Measurements from ENCODE around the gene FGF5.
A peak's percentile ranks its signal among the peaks of the same experiment; 100 is the strongest.
"Not testable (repeated sequence)": the region's sequence is repeated elsewhere in the genome, so short reads cannot be mapped to it uniquely, and the experiment has no call there.

Gene FGF5

GRCh38 chr4:80313627-80314026, 47.2 kb downstream of the FGF5 start:
- Histone ChIP-seq H3K27me3 (replicated peaks in 2 of 5; ENCODE audit: control insufficient read depth in 4 of 5, insufficient read depth in 5 of 5, low read length in 4 of 5) (peaks cover 0 to 2% (median 1%) of the 10 kb centered on the region in 5 experiments), H3K4me1 (ENCODE audit: control extremely low read depth in 1 of 4, control insufficient read depth in 4 of 4, insufficient read depth in 4 of 4, low read length in 3 of 4) (no peaks in the 10 kb centered on the region), H3K9me3 (ENCODE audit: control extremely low read depth in 1 of 5, control insufficient read depth in 4 of 5, insufficient read depth in 2 of 5, low read depth in 1 of 5, low read length in 4 of 5) (no peaks in the 10 kb centered on the region), H3K27ac (ENCODE audit: insufficient read depth in 1 of 2, low read depth in 1 of 2, low read length in 2 of 2, poor library complexity in 1 of 2, severe bottlenecking in 2 of 2) (no peak overlapping the region), H3K36me3 (ENCODE audit: control insufficient read depth in 4 of 4, insufficient read depth in 4 of 4, low read length in 3 of 4) (no peaks in the 10 kb centered on the region), H3K4me3 (ENCODE audit: control insufficient read depth in 1 of 7, extremely low read depth in 1 of 7, insufficient read depth in 4 of 7, low read depth in 2 of 7, low read length in 6 of 7) (no peak overlapping the region)
- CTCF ChIA-PET = no interaction called here
- WGBS (ENCODE audit: insufficient coverage) = no CpG with 5 or more reads among the region's 7 CpGs
- POLR2A ChIA-PET = no interaction called here
- DNase-seq = no peak

- H3K27me3 ChIP-seq (replicated peaks in 2 of 5; ENCODE audit: control insufficient read depth in 4 of 5, insufficient read depth in 5 of 5, low read length in 4 of 5); H3K4me3 ChIP-seq (ENCODE audit: control insufficient read depth in 1 of 7, extremely low read depth in 1 of 7, insufficient read depth in 4 of 7, low read depth in 2 of 7, low read length in 6 of 7); CTCF ChIA-PET; H3K36me3 ChIP-seq (ENCODE audit: control insufficient read depth in 4 of 4, insufficient read depth in 4 of 4, low read length in 3 of 4); POLR2A ChIA-PET; H3K9me3 ChIP-seq (ENCODE audit: control extremely low read depth in 1 of 5, control insufficient read depth in 4 of 5, insufficient read depth in 2 of 5, low read depth in 1 of 5, low read length in 4 of 5); H3K27ac ChIP-seq (ENCODE audit: insufficient read depth in 1 of 2, low read depth in 1 of 2, low read length in 2 of 2, poor library complexity in 1 of 2, severe bottlenecking in 2 of 2); DNase-seq; H3K4me1 ChIP-seq (ENCODE audit: control extremely low read depth in 1 of 4, control insufficient read depth in 4 of 4, insufficient read depth in 4 of 4, low read length in 3 of 4): not testable (repeated sequence)
Observed at GRCh38 chr4:80315848-80316247, 49.4 kb downstream of the FGF5 start.

GRCh38 chr4:80321341-80321740, 54.9 kb downstream of the FGF5 start:
- H3K4me3 ChIP-seq (ENCODE audit: control insufficient read depth in 1 of 7, extremely low read depth in 1 of 7, insufficient read depth in 4 of 7, low read depth in 2 of 7, low read length in 6 of 7) = no peak overlapping the region
- ChIA-PET CTCF (no interaction called here), POLR2A (no interaction called here)
- 100% methylated on average over 4 of the region's 8 CpGs for WGBS (ENCODE audit: insufficient coverage)
- no peak for DNase-seq
- H3K9me3 ChIP-seq (ENCODE audit: control extremely low read depth in 1 of 5, control insufficient read depth in 4 of 5, insufficient read depth in 2 of 5, low read depth in 1 of 5, low read length in 4 of 5) = no peaks in the 10 kb centered on the region
- no peaks in the 10 kb centered on the region for H3K27me3 ChIP-seq (replicated peaks in 2 of 5; ENCODE audit: control insufficient read depth in 4 of 5, insufficient read depth in 5 of 5, low read length in 4 of 5)
- no peaks in the 10 kb centered on the region for H3K36me3 ChIP-seq (ENCODE audit: control insufficient read depth in 4 of 4, insufficient read depth in 4 of 4, low read length in 3 of 4)
- no peaks in the 10 kb centered on the region for H3K4me1 ChIP-seq (ENCODE audit: control extremely low read depth in 1 of 4, control insufficient read depth in 4 of 4, insufficient read depth in 4 of 4, low read length in 3 of 4)
- no peak overlapping the region for H3K27ac ChIP-seq (ENCODE audit: insufficient read depth in 1 of 2, low read depth in 1 of 2, low read length in 2 of 2, poor library complexity in 1 of 2, severe bottlenecking in 2 of 2)

- Histone ChIP-seq H3K36me3 (ENCODE audit: control insufficient read depth in 4 of 4, insufficient read depth in 4 of 4, low read length in 3 of 4) (no peaks in the 10 kb centered on the region), H3K4me3 (ENCODE audit: control insufficient read depth in 1 of 7, extremely low read depth in 1 of 7, insufficient read depth in 4 of 7, low read depth in 2 of 7, low read length in 6 of 7) (no peak overlapping the region), H3K9me3 (ENCODE audit: control extremely low read depth in 1 of 5, control insufficient read depth in 4 of 5, insufficient read depth in 2 of 5, low read depth in 1 of 5, low read length in 4 of 5) (no peaks in the 10 kb centered on the region), H3K27ac (ENCODE audit: insufficient read depth in 1 of 2, low read depth in 1 of 2, low read length in 2 of 2, poor library complexity in 1 of 2, severe bottlenecking in 2 of 2) (no peak overlapping the region), H3K4me1 (ENCODE audit: control extremely low read depth in 1 of 4, control insufficient read depth in 4 of 4, insufficient read depth in 4 of 4, low read length in 3 of 4) (no peaks in the 10 kb centered on the region), H3K27me3 (replicated peaks in 2 of 5; ENCODE audit: control insufficient read depth in 4 of 5, insufficient read depth in 5 of 5, low read length in 4 of 5) (no peaks in the 10 kb centered on the region)
- CTCF ChIA-PET = no interaction called here
- no peak for DNase-seq
- POLR2A ChIA-PET = no interaction called here
- 100% methylated on average over 2 of the region's 4 CpGs for whole genome bisulfite sequencing (ENCODE audit: insufficient coverage)
Observed at GRCh38 chr4:80321776-80322175, 55.3 kb downstream of the FGF5 start.

GRCh38 chr4:80322716-80323115, 56.3 kb downstream of the FGF5 start:
- Histone ChIP-seq H3K36me3 (ENCODE audit: control insufficient read depth in 4 of 4, insufficient read depth in 4 of 4, low read length in 3 of 4) (no peaks in the 10 kb centered on the region), H3K27ac (ENCODE audit: insufficient read depth in 1 of 2, low read depth in 1 of 2, low read length in 2 of 2, poor library complexity in 1 of 2, severe bottlenecking in 2 of 2) (no peak overlapping the region), H3K9me3 (ENCODE audit: control extremely low read depth in 1 of 5, control insufficient read depth in 4 of 5, insufficient read depth in 2 of 5, low read depth in 1 of 5, low read length in 4 of 5) (no peaks in the 10 kb centered on the region), H3K4me3 (ENCODE audit: control insufficient read depth in 1 of 7, extremely low read depth in 1 of 7, insufficient read depth in 4 of 7, low read depth in 2 of 7, low read length in 6 of 7) (no peak overlapping the region), H3K27me3 (replicated peaks in 2 of 5; ENCODE audit: control insufficient read depth in 4 of 5, insufficient read depth in 5 of 5, low read length in 4 of 5) (no peaks in the 10 kb centered on the region), H3K4me1 (ENCODE audit: control extremely low read depth in 1 of 4, control insufficient read depth in 4 of 4, insufficient read depth in 4 of 4, low read length in 3 of 4) (no peaks in the 10 kb centered on the region)
- peak; percentile 6 to 33 (median 28) for DNase-seq
- ChIA-PET CTCF (interaction anchor here (0.8 to 1.2 kb wide), 3 partner anchors 8 to 102 kb away, joined by 3 to 6 read pairs (median 3); no protein-coding TSS in a partner anchor), POLR2A (no interaction called here)

GRCh38 chr4:80324171-80324570, 57.7 kb downstream of the FGF5 start:
- no peaks in the 10 kb centered on the region for H3K9me3 ChIP-seq (ENCODE audit: control extremely low read depth in 1 of 5, control insufficient read depth in 4 of 5, insufficient read depth in 2 of 5, low read depth in 1 of 5, low read length in 4 of 5)
- H3K4me3 ChIP-seq (ENCODE audit: control insufficient read depth in 1 of 7, extremely low read depth in 1 of 7, insufficient read depth in 4 of 7, low read depth in 2 of 7, low read length in 6 of 7) = no peak overlapping the region
- H3K4me1 ChIP-seq (ENCODE audit: control extremely low read depth in 1 of 4, control insufficient read depth in 4 of 4, insufficient read depth in 4 of 4, low read length in 3 of 4) = no peaks in the 10 kb centered on the region
- H3K27me3 ChIP-seq (replicated peaks in 2 of 5; ENCODE audit: control insufficient read depth in 4 of 5, insufficient read depth in 5 of 5, low read length in 4 of 5) = no peaks in the 10 kb centered on the region
- ChIA-PET CTCF (no interaction called here), POLR2A (no interaction called here)
- WGBS (ENCODE audit: insufficient coverage) = 90% methylated on average over 3 of the region's 6 CpGs
- H3K36me3 ChIP-seq (ENCODE audit: control insufficient read depth in 4 of 4, insufficient read depth in 4 of 4, low read length in 3 of 4) = no peaks in the 10 kb centered on the region
- H3K27ac ChIP-seq (ENCODE audit: insufficient read depth in 1 of 2, low read depth in 1 of 2, low read length in 2 of 2, poor library complexity in 1 of 2, severe bottlenecking in 2 of 2) = no peak overlapping the region
- no peak for DNase-seq

GRCh38 chr4:80331693-80332092, 65.2 kb downstream of the FGF5 start:
- ChIA-PET CTCF (interaction anchor here (1.1 to 1.4 kb wide), 3 partner anchors 110 to 1381 kb away, joined by 3 read pairs; no protein-coding TSS in a partner anchor), POLR2A (no interaction called here)
- 100% methylated on average over 1 of the region's 2 CpGs for WGBS (ENCODE audit: insufficient coverage)
- Histone ChIP-seq H3K36me3 (ENCODE audit: control insufficient read depth in 4 of 4, insufficient read depth in 4 of 4, low read length in 3 of 4) (no peaks in the 10 kb centered on the region), H3K4me3 (ENCODE audit: control insufficient read depth in 1 of 7, extremely low read depth in 1 of 7, insufficient read depth in 4 of 7, low read depth in 2 of 7, low read length in 6 of 7) (no peak overlapping the region), H3K9me3 (ENCODE audit: control extremely low read depth in 1 of 5, control insufficient read depth in 4 of 5, insufficient read depth in 2 of 5, low read depth in 1 of 5, low read length in 4 of 5) (no peaks in the 10 kb centered on the region), H3K4me1 (ENCODE audit: control extremely low read depth in 1 of 4, control insufficient read depth in 4 of 4, insufficient read depth in 4 of 4, low read length in 3 of 4) (peaks cover 5 to 14% (median 12%) of the 10 kb centered on the region in 4 experiments), H3K27ac (ENCODE audit: insufficient read depth in 1 of 2, low read depth in 1 of 2, low read length in 2 of 2, poor library complexity in 1 of 2, severe bottlenecking in 2 of 2) (no peak overlapping the region), H3K27me3 (replicated peaks in 2 of 5; ENCODE audit: control insufficient read depth in 4 of 5, insufficient read depth in 5 of 5, low read length in 4 of 5) (peaks cover 0 to 7% (median 0%) of the 10 kb centered on the region in 5 experiments)
- DNase-seq = no peak

All from common myeloid progenitor, CD34-positive (primary cell).